22Rv1 (cell line): ENCODE measurements around the gene ADAMTS2.

Experiments used
- H3K27ac ChIP-seq: fragments of 450-650 bp; 2 replicates; pipeline ENCODE4 v1.5.1; 2017
- ZFX ChIP-seq: fragments of 450-650 bp; IDR thresholded peaks from 2 replicates; pipeline ENCODE4 v1.6.1; 2017; ENCODE audit warnings: antibody characterized with exemption, borderline replicate concordance
- TF ChIP-seq, protein P1 (sequence below): fragments of 450-650 bp; IDR thresholded peaks from 2 replicates; pipeline ENCODE4 v1.5.1; 2017; ENCODE audit warnings: mild to moderate bottlenecking

ADAMTS2 gene

DNA sequence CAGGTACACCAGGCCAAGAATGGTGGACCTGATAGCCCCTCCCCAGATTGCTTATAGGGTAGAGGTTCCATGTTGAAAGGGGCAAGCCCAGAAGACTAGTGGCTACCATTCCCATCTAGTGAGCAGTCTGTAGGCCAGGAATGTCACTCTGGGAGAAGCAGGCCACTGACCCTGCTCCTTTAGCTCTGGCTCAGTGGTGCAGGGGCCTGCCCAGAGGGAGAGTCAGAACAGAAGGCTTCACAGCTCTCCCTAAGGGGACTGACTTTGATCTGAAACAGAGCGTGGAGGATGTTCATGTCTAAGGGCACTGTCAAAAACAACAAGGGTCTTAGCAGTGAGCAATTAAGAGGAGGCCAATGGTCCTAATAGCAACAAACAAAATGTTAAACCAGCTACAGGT, 203.4 kb downstream of the ADAMTS2 start:
- no peak for TF ChIP-seq ZFX
- TF ChIP-seq, protein P1, sequence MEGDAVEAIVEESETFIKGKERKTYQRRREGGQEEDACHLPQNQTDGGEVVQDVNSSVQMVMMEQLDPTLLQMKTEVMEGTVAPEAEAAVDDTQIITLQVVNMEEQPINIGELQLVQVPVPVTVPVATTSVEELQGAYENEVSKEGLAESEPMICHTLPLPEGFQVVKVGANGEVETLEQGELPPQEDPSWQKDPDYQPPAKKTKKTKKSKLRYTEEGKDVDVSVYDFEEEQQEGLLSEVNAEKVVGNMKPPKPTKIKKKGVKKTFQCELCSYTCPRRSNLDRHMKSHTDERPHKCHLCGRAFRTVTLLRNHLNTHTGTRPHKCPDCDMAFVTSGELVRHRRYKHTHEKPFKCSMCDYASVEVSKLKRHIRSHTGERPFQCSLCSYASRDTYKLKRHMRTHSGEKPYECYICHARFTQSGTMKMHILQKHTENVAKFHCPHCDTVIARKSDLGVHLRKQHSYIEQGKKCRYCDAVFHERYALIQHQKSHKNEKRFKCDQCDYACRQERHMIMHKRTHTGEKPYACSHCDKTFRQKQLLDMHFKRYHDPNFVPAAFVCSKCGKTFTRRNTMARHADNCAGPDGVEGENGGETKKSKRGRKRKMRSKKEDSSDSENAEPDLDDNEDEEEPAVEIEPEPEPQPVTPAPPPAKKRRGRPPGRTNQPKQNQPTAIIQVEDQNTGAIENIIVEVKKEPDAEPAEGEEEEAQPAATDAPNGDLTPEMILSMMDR = no peak
- no peak overlapping the region for H3K27ac ChIP-seq

DNA sequence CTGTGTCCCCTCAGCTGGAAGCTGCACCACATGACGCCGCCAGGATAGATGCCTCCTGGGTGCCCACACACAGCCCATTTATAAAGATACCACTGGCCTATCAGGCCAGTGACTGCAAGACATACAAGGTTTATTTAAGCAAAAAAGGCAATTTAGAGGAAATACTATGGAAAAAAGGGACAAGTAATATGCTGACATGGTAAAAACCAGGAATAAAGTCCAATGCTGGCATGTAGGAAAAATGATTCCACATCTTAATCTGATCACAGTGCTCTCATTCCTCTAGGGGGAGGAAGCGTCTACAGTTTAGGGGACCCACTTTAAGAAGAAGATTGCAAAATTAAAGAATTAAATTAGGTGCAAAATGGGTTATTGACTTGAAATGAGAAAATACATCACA, 205.0 kb downstream of the ADAMTS2 start:
- TF ChIP-seq, protein P1 = no peak
- no peak for TF ChIP-seq ZFX
- H3K27ac ChIP-seq = no peak overlapping the region

DNA sequence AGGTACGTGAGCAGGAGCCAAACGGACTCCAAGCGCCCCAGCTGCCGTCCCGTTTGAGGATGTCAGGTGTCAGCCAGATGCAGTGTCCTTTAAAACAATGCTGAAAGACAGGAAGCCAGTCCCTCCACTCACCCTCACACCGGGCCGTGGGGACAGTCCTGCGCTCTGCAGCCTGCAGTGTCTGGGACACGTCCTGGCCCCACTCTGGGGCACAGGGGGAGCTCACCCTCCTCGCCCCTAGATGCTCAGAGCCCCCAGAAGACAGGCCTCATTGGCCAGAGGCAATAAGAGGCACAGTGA, 205.4 kb downstream of the ADAMTS2 start:
- H3K27ac ChIP-seq = no peak overlapping the region
- TF ChIP-seq ZFX = no peak
- TF ChIP-seq, protein P1 = no peak

DNA sequence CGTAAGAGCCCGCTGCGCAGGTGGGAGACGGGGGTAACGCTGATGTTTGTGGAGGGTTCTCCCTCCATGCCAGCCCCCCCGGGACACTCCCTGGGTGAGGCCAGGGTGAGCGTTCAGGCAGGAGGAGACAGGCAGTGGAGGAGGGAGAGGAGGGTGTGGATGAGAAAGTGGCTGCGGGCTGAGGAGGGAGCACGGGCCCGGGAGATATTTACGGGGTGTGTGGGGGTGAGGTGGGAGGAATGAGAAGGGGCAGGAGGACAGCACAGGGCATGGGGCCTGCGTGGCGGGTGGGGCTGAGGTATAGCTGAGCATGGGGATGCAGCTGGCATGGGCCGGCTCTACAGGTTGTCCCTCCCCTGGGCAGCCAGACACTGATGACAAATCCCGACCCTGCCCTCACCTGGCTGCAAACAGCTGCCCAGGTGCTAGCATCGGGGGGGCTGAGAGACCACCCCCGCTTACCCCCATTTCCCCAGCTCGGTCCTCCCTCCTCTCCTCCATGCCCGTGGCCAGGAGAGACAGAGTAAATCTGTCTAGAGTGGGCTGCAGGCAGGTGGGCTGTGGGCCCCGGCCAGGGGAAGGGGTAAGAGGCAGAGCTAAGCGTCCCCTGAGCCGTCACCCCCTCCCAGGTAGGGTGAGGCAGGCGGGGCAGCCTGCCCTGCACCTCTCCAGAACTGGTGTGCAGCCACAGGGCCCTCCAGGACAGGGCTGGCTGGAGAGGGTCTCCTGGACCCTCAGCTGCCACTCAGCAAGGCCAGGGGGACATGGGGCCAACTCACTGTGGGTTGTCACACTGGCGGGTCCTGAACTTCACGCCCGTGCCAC, 205.9 kb downstream of the ADAMTS2 start:
- TF ChIP-seq, protein P1 = no peak
- TF ChIP-seq ZFX = no peak
- H3K27ac ChIP-seq = no peak overlapping the region

DNA sequence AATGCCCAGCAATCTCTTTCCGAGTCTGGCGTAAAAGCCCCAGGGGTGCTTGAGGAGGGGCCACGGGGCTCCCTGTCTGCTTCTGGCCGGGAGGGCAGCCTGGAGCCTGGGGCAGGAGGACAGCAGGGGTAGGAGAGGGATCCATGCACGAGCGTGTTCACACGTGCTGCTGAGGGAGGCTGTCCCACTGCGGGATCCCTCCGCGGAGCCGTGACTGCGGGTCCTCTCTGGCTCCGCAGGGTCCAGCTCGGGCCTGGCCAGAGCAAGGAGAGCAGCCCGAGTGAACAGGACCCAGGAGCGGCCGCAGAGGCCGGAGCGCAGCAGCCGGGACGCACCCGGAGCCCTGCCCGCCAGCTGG, 206.7 kb downstream of the ADAMTS2 start:
- no peak for TF ChIP-seq ZFX
- TF ChIP-seq, protein P1 = no peak
- H3K27ac ChIP-seq = no peak overlapping the region

DNA sequence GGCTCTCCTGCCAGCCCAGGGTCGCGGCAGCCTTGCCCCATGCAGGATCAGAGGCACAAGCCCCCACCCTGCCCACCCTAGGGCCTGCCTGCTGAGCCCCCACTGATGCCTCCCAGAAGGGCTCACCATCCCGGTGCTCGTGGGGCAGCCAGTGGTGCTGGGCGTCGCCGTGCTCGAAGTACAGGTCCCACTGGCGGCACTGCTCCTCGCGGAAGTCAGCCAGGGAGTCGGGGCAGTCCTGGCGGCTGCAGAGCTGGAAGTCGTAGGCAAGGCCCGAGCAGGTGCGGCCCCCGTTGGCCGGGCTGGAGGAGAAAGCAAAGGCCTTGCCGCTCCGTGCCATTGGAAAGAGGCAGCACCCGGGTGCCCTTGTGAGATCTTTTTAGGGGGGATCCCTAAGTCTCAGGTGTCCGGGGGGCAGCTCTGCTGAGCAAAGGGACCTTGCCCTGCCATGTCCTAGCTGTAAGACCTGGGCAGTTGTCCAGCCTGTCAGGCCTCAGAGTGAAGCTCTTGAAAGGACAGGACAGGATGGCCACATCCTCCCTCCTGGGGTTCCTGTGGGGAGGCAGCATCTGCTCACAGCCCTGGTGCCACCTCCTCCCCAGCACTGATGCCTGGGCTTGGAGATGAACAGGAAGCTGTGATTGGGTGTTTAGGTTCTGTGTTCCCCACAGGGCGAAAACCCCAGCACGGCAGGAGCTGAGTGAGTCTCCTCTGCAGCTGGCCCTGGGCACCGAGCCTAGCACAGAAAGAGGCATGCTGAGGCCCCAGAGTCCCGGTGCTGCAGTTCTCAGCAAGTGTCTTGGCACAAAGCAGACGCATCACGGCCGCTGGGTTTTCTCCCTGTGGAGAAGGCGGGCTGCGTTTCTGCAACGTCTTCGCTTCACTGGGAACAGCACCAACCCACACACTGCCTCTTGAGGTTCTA, 207.4 kb downstream of the ADAMTS2 start:
- TF ChIP-seq, protein P1 = no peak
- no peak for TF ChIP-seq ZFX
- no peak overlapping the region for H3K27ac ChIP-seq
